ENCODE data around the gene LRRC1. TPM values are rescaled to one million over a fixed set of nuclear protein-coding genes. Genes with fewer than 3 reads are reported as not detected.

The LRRC1 gene
- total and polyA plus RNA-seq, 2 of the 13 experiments (the other 11 are each of a cell fraction or from before 2014, with no cell fraction given): 15.6 to 27.7 TPM

GRCh38 chr6:53830366-53830765 lies 35.6 kb downstream of the LRRC1 start (continued):
- TF ChIP-seq TCF12 (IDR thresholded peaks at IDR 0.05): no peak
- TF ChIP-seq TCF12 (CRISPR knock-in tag; IDR thresholded peaks at IDR 0.05): no peak
- no peak for TF ChIP-seq ZNF598 (CRISPR knock-in tag; IDR thresholded peaks at IDR 0.05; ENCODE audit: borderline replicate concordance)
- TF ChIP-seq RELA (CRISPR knock-in tag; IDR thresholded peaks at IDR 0.05): no peak
- TF ChIP-seq, protein P1, sequence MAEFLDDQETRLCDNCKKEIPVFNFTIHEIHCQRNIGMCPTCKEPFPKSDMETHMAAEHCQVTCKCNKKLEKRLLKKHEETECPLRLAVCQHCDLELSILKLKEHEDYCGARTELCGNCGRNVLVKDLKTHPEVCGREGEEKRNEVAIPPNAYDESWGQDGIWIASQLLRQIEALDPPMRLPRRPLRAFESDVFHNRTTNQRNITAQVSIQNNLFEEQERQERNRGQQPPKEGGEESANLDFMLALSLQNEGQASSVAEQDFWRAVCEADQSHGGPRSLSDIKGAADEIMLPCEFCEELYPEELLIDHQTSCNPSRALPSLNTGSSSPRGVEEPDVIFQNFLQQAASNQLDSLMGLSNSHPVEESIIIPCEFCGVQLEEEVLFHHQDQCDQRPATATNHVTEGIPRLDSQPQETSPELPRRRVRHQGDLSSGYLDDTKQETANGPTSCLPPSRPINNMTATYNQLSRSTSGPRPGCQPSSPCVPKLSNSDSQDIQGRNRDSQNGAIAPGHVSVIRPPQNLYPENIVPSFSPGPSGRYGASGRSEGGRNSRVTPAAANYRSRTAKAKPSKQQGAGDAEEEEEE (CRISPR knock-in tag; IDR thresholded peaks at IDR 0.05; ENCODE audit: borderline replicate concordance): no peak
- no peak for TF ChIP-seq DDIT3 (CRISPR knock-in tag; IDR thresholded peaks at IDR 0.05)
- TF ChIP-seq MEIS1 (CRISPR knock-in tag; IDR thresholded peaks at IDR 0.05; ENCODE audit: borderline replicate concordance): no peak
- TF ChIP-seq MEF2D (CRISPR knock-in tag; IDR thresholded peaks at IDR 0.05): no peak
- no peak for TF ChIP-seq ZNF136 (CRISPR knock-in tag; IDR thresholded peaks at IDR 0.05; ENCODE audit: low read depth)

GRCh38 chr6:53831081-53831869 lies 36.5 kb downstream of the LRRC1 start:
- DNase-seq (ENCODE audit: low spot score) (no peak), FAIRE-seq (no peak), ATAC-seq (no peak)
- CTCF ChIA-PET (ENCODE audit: low intra/inter-chr PET ratio, low total read pairs): no interaction called here
- Histone ChIP-seq H4K20me1 (ENCODE audit: insufficient read depth, low read length) (peaks cover 14% of the 10 kb centered on the region), H2AFZ (ENCODE audit: low read length) (no peak overlapping the region), H3K79me2 (ENCODE audit: insufficient read depth, low read length) (peaks cover 76% of the 10 kb centered on the region), H3K4me3 (replicated peaks in 1 of 3; ENCODE audit: insufficient read depth in 1 of 3, low read depth in 2 of 3, low read length in 3 of 3) (no peak overlapping the region), H3K27me3 (ENCODE audit: control insufficient read depth in 1 of 2, insufficient read depth in 2 of 2, low read length in 2 of 2) (no peaks in the 10 kb centered on the region), H3K4me2 (ENCODE audit: low read depth, low read length) (no peak overlapping the region), H3K27ac (ENCODE audit: extremely low read length, insufficient read depth, low read length) (no peak overlapping the region), H3K4me1 (ENCODE audit: insufficient read depth, low read length) (peaks cover 44% of the 10 kb centered on the region), H3K9me3 (ENCODE audit: low read length) (no peaks in the 10 kb centered on the region), H3K36me3 (replicated peaks in 1 of 2; ENCODE audit: control insufficient read depth in 1 of 2, insufficient read depth in 2 of 2, low read length in 2 of 2) (no peaks in the 10 kb centered on the region), H3K9ac (ENCODE audit: insufficient read depth, low read depth, low read length) (no peak overlapping the region)
- intact Hi-C loops (cut with micrococcal nuclease; ENCODE audit: unreplicated experiment) (no loop called here), in situ Hi-C loops (cut with HindIII; ENCODE audit: extremely low pct_ligation_motif_present, low pct_unique_long_range_greater_than_20kb) (no loop called here)
- POLR2A ChIA-PET: no interaction called here
- no TSS peak for BruUV-seq (replicated peaks)
- 97% methylated on average over 5 of the region's 5 CpGs for WGBS (ENCODE audit: low lambda C conversion rate)
- no peak for TF ChIP-seq ZNF30 (CRISPR knock-in tag; IDR thresholded peaks at IDR 0.05)
- peak; percentile 32; the same call in 1 of the 2 replicates for TF ChIP-seq ARID2 (CRISPR knock-in tag; IDR thresholded peaks at IDR 0.05; ENCODE audit: borderline replicate concordance)
- no peak for TF ChIP-seq ZNF746 (CRISPR knock-in tag; IDR thresholded peaks at IDR 0.05)
- no peak for TF ChIP-seq ZNF468 (CRISPR knock-in tag; IDR thresholded peaks at IDR 0.05)
- TF ChIP-seq MEIS1 (CRISPR knock-in tag; IDR thresholded peaks at IDR 0.05; ENCODE audit: borderline replicate concordance): no peak
- no peak for TF ChIP-seq ERF (CRISPR knock-in tag; IDR thresholded peaks at IDR 0.05)
- no peak for TF ChIP-seq ZNF17 (CRISPR knock-in tag; IDR thresholded peaks at IDR 0.05)

Measured in HepG2 (cell line).